GM12878 (cell line): Measurements from ENCODE around the gene CFAP299. TPM values are rescaled to one million over a fixed set of nuclear protein-coding genes. Genes with fewer than 3 reads are reported as not detected.
A peak's percentile ranks its signal among the peaks of the same experiment; 100 is the strongest.
"Not testable (repeated sequence)": the region's sequence is repeated elsewhere in the genome, so short reads cannot be mapped to it uniquely, and the experiment has no call there.

Source experiments
- ATAC-seq: fragments of 200-7000 bp; cut with Tn5 transposase; 3 replicates; pipeline ENCODE4 v1.9.1; 2020; ENCODE audit warnings: mild to moderate bottlenecking, moderate library complexity
- BruUV-seq: library from RNA; stranded (reverse); fragments of 400-500 nt; replicated peaks from 2 replicates; lab custom pipeline; 2021; lab: Mats Ljungman, UMichigan
- CTCF ChIA-PET: fragments of 300-600 bp; sonication (Branson Sonifier 250); formaldehyde crosslinking; extraction: SDS; loops from one replicate; lab custom pipeline; 2021; ENCODE audit warnings: inconsistent platforms; lab: Yijun Ruan, JAX
- POLR2A ChIA-PET: fragments of 350-600 bp; formaldehyde crosslinking; extraction: SDS; loops from one replicate; lab custom pipeline; 2021; ENCODE audit warnings: inconsistent platforms; lab: Charles Lee
- RAD21 ChIA-PET: fragments of 300-600 bp; sonication (Branson Sonifier 250); formaldehyde crosslinking; loops from one replicate; lab custom pipeline; 2023; ENCODE audit warnings: antibody characterized with exemption; ENCODE audit not compliant: unreplicated experiment; lab: Charles Lee
- SMC1A ChIA-PET: fragments of 300-600 bp; sonication (Branson Sonifier 250); formaldehyde crosslinking; loops from one replicate; lab custom pipeline; 2023; ENCODE audit not compliant: unreplicated experiment, uncharacterized antibody; lab: Charles Lee
- DNase-seq: peaks from one replicate; pipeline ENCODE4 v3.0.0-alpha.2; 2011; ENCODE audit warnings: low read depth, low spot score
- FAIRE-seq: peaks from 3 replicates; lab custom pipeline; 2011; peaks lifted over from hg19 to GRCh38; lab: Jason Lieb, UNC
- H2AFZ ChIP-seq: 2 replicates; pipeline ENCODE4 v1.6.0; 2011; ENCODE audit warnings: low read depth, low read length, control low read depth; ENCODE audit not compliant: control insufficient read depth
- H3K27ac ChIP-seq: 2 replicates; pipeline ENCODE4 v1.5.1; 2011; ENCODE audit warnings: control low read depth; ENCODE audit not compliant: control insufficient read depth, insufficient read depth
- H3K27me3 ChIP-seq, 2 experiments: replicated peaks in 1 of 2; 2 replicates each; pipeline versions ENCODE4 v1.6.0 to v1.6.1; 2011; ENCODE audit warnings: low read length in 1 of 2; ENCODE audit not compliant: control insufficient read depth in 2 of 2, insufficient read depth in 2 of 2
- H3K36me3 ChIP-seq, 2 experiments: 2 replicates each; pipeline ENCODE4 v1.5.1; 2011; ENCODE audit warnings: low read length in 1 of 2; ENCODE audit not compliant: control insufficient read depth in 2 of 2, insufficient read depth in 2 of 2
- H3K4me1 ChIP-seq: 2 replicates; pipeline ENCODE4 v1.6.1; 2011; ENCODE audit warnings: mild to moderate bottlenecking, low read length, moderate library complexity, mixed read lengths; ENCODE audit not compliant: control insufficient read depth, insufficient read depth
- H3K4me2 ChIP-seq: 2 replicates; pipeline ENCODE4 v1.6.0; 2011; ENCODE audit warnings: control low read depth; ENCODE audit not compliant: control insufficient read depth, insufficient read depth
- H3K4me3 ChIP-seq: fragments of 200-600 bp; sonication (generic); 2 replicates; pipeline ENCODE4 v1.5.1; 2016
- H3K79me2 ChIP-seq: 2 replicates; pipeline ENCODE4 v1.6.0; 2011; ENCODE audit warnings: low read length; ENCODE audit not compliant: control insufficient read depth, insufficient read depth
- H3K9ac ChIP-seq: 2 replicates; pipeline ENCODE4 v1.8.0; 2011; ENCODE audit warnings: low read length, control low read depth, mixed read lengths; ENCODE audit not compliant: control insufficient read depth, insufficient read depth
- H3K9me3 ChIP-seq: replicated peaks from 3 replicates; pipeline ENCODE4 v1.5.1; 2011; ENCODE audit warnings: mild to moderate bottlenecking, low read length; ENCODE audit not compliant: control insufficient read depth, insufficient read depth
- H4K20me1 ChIP-seq: 2 replicates; pipeline ENCODE4 v1.6.0; 2011; ENCODE audit not compliant: control insufficient read depth, insufficient read depth
- GABPA ChIP-seq: IDR thresholded peaks from 2 replicates; pipeline ENCODE4 v1.6.1; 2014; ENCODE audit warnings: antibody characterized with exemption, low read depth, mild to moderate bottlenecking, inconsistent platforms
- IKZF2 ChIP-seq, 2 experiments: fragments of 450-650 bp; IDR thresholded peaks; 2 replicates each; pipeline ENCODE4 v1.6.1; 2017; ENCODE audit warnings: mild to moderate bottlenecking in 2 of 2, moderate library complexity in 2 of 2
- JUNB ChIP-seq: IDR thresholded peaks from 2 replicates; pipeline ENCODE4 v1.6.1; 2016; ENCODE audit warnings: antibody characterized with exemption, mild to moderate bottlenecking
- KLF5 ChIP-seq: fragments of 450-650 bp; IDR thresholded peaks from 2 replicates; pipeline ENCODE4 v1.6.1; 2014; ENCODE audit warnings: mild to moderate bottlenecking; ENCODE audit not compliant: partially characterized antibody
- NR2F1 ChIP-seq: fragments of 450-650 bp; conservative IDR thresholded peaks from 2 replicates; pipeline ENCODE4 v1.6.1; 2017; ENCODE audit warnings: mild to moderate bottlenecking
- PBX3 ChIP-seq: IDR thresholded peaks from 2 replicates; pipeline ENCODE4 v1.6.1; 2011; ENCODE audit warnings: mild to moderate bottlenecking, low read depth, low read length, moderate library complexity; ENCODE audit not compliant: insufficient replicate concordance
- RELA ChIP-seq: fragments of 450-650 bp; IDR thresholded peaks from 2 replicates; pipeline ENCODE4 v1.8.0; 2014; ENCODE audit warnings: borderline replicate concordance; ENCODE audit not compliant: partially characterized antibody
- TCF7 ChIP-seq: IDR thresholded peaks from 2 replicates; pipeline ENCODE4 v1.6.1; 2014; ENCODE audit warnings: antibody characterized with exemption, borderline replicate concordance
- YBX1 ChIP-seq: fragments of 450-650 bp; IDR thresholded peaks from 2 replicates; pipeline ENCODE4 v1.6.1; 2016; ENCODE audit warnings: antibody characterized with exemption
- WGBS: methylation state at CpG from one replicate; pipeline ENCODE4 v1.1.6; 2016; ENCODE audit warnings: low lambda C conversion rate; ENCODE audit not compliant: insufficient replicate concordance, insufficient coverage; ENCODE audit errors: missing lambda C conversion rate; 5-methylcytosine and 5-hydroxymethylcytosine counted together
- in situ Hi-C: fragments of 300-500 bp; cut with MboI; formaldehyde crosslinking; loops from 9 replicates; pipeline ENCODE4 v1.14.3; 2018; ENCODE audit warnings: mixed read lengths
- intact Hi-C: fragments of 100-400 bp; cut with micrococcal nuclease; formaldehyde crosslinking; loops from one replicate; pipeline ENCODE4 v1.14.2; 2022; ENCODE audit not compliant: unreplicated experiment
- polyA plus RNA-seq, 11 experiments: library from polyadenylated mRNA; depleted of rRNA in 4 of 11; unstranded in 6 of 11; stranded (reverse) in 5 of 11; fragments of >200 nt; fragmentation: Nextera tagmentation in 4 of 11; fragmentation: Illumina TruSeq in 1 of 11; extraction: Ambion mirVana in 4 of 11; extraction: Trizol in 1 of 11; gene quantifications; 1 replicate in 1 of 11; 2 replicates in 10 of 11; pipeline versions ENCODE4 v1.2.1 to v1.2.3, GENCODE V29; 2011 to 2016; ENCODE audit warnings: inconsistent platforms in 2 of 11, missing spikeins in 2 of 11, low read depth in 1 of 11
- total RNA-seq, 4 experiments: library from RNA; depleted of rRNA in 3 of 4; stranded (reverse); fragments of >200 nt in 3 of 4; fragmentation: Illumina TruSeq in 1 of 4; extraction: Trizol in 1 of 4; gene quantifications; 2 replicates each; pipeline versions ENCODE4 v1.2.1 to v1.2.3, GENCODE V29; 2013 to 2021
- TF ChIP-seq, protein P1 (sequence below): IDR thresholded peaks from 2 replicates; pipeline ENCODE4 v1.6.1; 2012; ENCODE audit warnings: low read depth, low read length, improper control_type of control experiment

Gene CFAP299
- total and polyA plus RNA-seq, 10 of the 15 experiments (the other 5 are each of a cell fraction or from before 2014, with no cell fraction given): 0.06 to 0.34 TPM; not detected in 8

DNA sequence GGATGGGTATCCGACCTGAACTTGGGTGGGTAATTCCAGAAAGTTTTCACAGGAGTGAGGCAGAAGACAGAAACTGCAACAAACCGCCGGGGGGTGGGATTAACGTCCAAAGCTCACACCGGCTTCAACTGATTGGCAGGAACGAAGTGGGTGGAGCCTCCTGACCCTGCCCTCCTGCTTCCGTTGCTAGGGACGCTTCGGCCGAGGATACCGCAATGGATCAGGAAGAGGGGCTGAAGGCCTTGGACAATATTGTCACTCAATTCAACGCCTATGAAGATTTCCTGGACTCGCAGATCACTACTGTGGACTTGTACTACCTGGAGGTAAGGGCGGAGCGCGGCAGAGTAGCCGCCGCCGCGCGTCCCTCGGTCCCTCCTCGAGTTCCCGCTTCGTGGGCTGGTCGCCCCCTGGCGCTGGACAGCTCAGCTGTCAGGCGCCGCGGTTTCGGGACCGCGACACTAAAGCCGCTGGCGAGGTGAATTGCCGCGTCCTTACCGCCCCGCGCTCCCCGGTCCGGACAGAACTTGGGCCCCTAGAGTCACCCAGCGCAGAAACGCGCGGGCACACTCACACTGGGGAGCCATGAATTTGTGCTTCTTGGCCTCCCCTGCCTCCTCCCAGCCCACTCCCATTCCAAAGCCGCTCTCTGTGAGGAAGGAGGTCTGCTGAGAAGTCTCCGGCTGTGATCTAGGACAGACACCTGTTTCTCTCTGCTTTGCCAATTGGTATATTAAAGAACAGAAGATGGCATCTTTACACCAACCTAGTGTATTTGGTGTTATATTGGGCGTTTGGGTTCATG, at the start of gene CFAP299 (continued):
- peak; percentile 81 for TF ChIP-seq PBX3

DNA sequence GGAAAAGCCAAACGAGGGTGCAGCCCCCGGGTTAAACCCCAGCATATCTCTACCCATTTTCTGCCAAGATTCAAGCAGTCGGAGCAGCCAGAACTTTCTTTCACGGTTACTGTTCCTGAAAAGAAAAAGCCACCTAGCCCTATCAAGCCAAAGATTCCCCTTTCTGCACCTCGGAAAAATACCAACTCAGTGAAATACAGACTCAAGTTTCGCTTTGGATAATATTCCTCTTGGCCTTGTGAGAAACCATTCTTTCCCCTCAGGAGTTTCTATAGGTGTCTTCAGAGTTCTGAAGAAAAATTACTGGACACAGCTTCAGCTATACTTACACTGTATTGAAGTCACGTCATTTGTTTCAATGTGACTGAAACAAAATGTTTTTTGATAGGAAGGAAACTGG, 49.1 kb upstream of the CFAP299 start:
- ChIA-PET CTCF (no interaction called here), RAD21 (no interaction called here), SMC1A (no interaction called here), POLR2A (no interaction called here)
- Histone ChIP-seq H3K79me2 (no peaks in the 10 kb centered on the region), H3K27me3 (peaks cover 0 to 3% of the 10 kb centered on the region in 2 experiments; a peak in 1 of 4 replicates), H2AFZ (no peak overlapping the region), H3K9me3 (no peaks in the 10 kb centered on the region), H3K4me3 (no peak overlapping the region), H3K4me1 (no peaks in the 10 kb centered on the region), H3K4me2 (no peak overlapping the region), H3K9ac (no peak overlapping the region), H3K27ac (no peak overlapping the region), H3K36me3 (no peaks in the 10 kb centered on the region), H4K20me1 (no peaks in the 10 kb centered on the region)
- intact Hi-C loops (no loop called here), in situ Hi-C loops (no loop called here)
- WGBS: 37% methylated on average over 7 of the region's 7 CpGs
- BruUV-seq: no TSS peak
- FAIRE-seq (no peak), ATAC-seq (no peak), DNase-seq (no peak)
- no peak for TF ChIP-seq NR2F1
- TF ChIP-seq JUNB: no peak
- TF ChIP-seq RELA: no peak
- no peak for TF ChIP-seq GABPA
- no peak for TF ChIP-seq YBX1
- no peak for TF ChIP-seq IKZF2 (IDR thresholded peaks at IDR 0.05)
- TF ChIP-seq, protein P1, sequence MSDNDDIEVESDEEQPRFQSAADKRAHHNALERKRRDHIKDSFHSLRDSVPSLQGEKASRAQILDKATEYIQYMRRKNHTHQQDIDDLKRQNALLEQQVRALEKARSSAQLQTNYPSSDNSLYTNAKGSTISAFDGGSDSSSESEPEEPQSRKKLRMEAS: no peak
- no peak for TF ChIP-seq KLF5
- no peak for TF ChIP-seq TCF7

- CTCF ChIA-PET: not testable (repeated sequence)
- WGBS: 20% methylated on average over 2 of the region's 2 CpGs
Observed at GRCh38 chr4:80290665-80291064, 44.9 kb upstream of the CFAP299 start.

More at GRCh38 chr4:80290665-80291064, 44.9 kb upstream of the CFAP299 start:
- H3K79me2 ChIP-seq, H3K4me1 ChIP-seq, POLR2A ChIA-PET, H3K9me3 ChIP-seq, DNase-seq, H4K20me1 ChIP-seq, H3K4me2 ChIP-seq, RAD21 ChIA-PET, SMC1A ChIA-PET, H3K27me3 ChIP-seq, H3K9ac ChIP-seq, BruUV-seq, in situ Hi-C loops, H3K36me3 ChIP-seq, ATAC-seq, intact Hi-C loops, FAIRE-seq, H3K27ac ChIP-seq, H3K4me3 ChIP-seq, H2AFZ ChIP-seq: not testable (repeated sequence)
